Nephron (organoid): ENCODE measurements around the gene CHURC1.

Experiments used
- H3K27ac Mint-ChIP-seq, 3 experiments: 2 replicates each; pipeline ENCODE4 v1.8.0; 2020; ENCODE audit warnings: mixed read lengths in 3 of 3, mild to moderate bottlenecking in 2 of 3, moderate library complexity in 1 of 3
- H3K27me3 Mint-ChIP-seq: 2 replicates; pipeline ENCODE4 v1.8.0; 2021; ENCODE audit warnings: low read depth, mild to moderate bottlenecking, moderate library complexity, mixed read lengths
- H3K36me3 Mint-ChIP-seq: 2 replicates; pipeline ENCODE4 v1.8.0; 2020; ENCODE audit warnings: low read depth, mixed read lengths
- H3K4me1 Mint-ChIP-seq: 2 replicates; pipeline ENCODE4 v1.8.0; 2020; ENCODE audit warnings: mixed read lengths
- H3K4me3 Mint-ChIP-seq, 3 experiments: 2 replicates each; pipeline ENCODE4 v1.8.0; 2020; ENCODE audit warnings: mild to moderate bottlenecking in 3 of 3, mixed read lengths in 3 of 3, moderate library complexity in 2 of 3
- H3K9me3 Mint-ChIP-seq: 2 replicates; pipeline ENCODE4 v1.8.0; 2020; ENCODE audit warnings: mixed read lengths
- CTCF ChIP-seq, 3 experiments: fragments of 200-600 bp; sonication (generic); IDR thresholded peaks; one replicate each; pipeline ENCODE4 v1.5.0; 2021; ENCODE audit warnings: antibody characterized with exemption in 3 of 3; ENCODE audit not compliant: unreplicated experiment in 3 of 3

The CHURC1 gene

DNA sequence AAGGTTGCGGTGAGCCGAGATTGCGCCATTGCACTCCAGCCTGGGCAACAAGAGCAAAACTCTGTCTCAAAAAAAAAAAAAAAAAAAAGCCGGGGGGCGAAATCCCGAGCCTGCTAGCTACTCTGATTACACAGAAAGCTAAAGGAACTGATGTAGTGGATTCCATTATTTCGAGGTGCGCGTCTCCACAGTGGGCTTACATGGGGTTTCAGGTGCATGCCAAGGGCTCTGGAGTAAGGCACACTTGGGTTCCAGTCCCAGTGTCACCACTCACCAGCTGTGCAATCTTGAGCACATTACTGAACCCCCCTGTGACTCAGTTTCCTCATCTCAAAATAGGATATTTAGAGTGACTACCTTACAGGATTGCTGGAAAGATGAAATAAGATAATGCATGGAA is 59.6 kb downstream of the CHURC1 start:
- no peak overlapping the region for H3K27ac Mint-ChIP-seq
- no peaks in the 10 kb centered on the region for H3K36me3 Mint-ChIP-seq
- TF ChIP-seq CTCF (IDR thresholded peaks at IDR 0.05; ENCODE audit: unreplicated experiment in 3 of 3) = no peak

DNA sequence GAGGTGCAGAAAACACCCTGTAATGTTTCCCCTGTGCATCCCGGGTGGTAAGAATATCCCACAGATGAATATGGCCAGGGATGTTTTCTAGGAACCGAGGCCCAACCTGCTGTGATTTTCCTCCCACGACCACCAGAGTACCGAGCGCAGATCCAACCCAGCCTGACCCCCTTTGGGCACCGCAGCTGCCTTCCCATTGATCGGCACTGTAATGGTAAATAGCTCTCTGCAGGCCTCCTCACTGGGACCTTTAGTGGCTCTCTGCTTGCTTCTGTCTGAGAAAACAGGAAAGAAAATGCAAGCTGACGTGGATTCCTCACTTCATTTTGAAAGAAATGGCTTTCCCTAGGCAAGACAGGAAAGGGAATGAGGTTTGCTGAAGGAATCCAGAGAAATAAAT is 60.3 kb downstream of the CHURC1 start:
- Mint-ChIP-seq H3K4me1 (peaks cover 22% of the 10 kb centered on the region), H3K27ac (peak overlapping the region in 2 of 3 experiments; percentile 40 to 46), H3K9me3 (no peaks in the 10 kb centered on the region), H3K36me3 (no peaks in the 10 kb centered on the region), H3K27me3 (peaks cover 20% of the 10 kb centered on the region), H3K4me3 (peak overlapping the region; percentile 50 to 74 (median 74))
- TF ChIP-seq CTCF (IDR thresholded peaks at IDR 0.05; ENCODE audit: unreplicated experiment in 3 of 3) = no peak

More for the DNA sequence above, 59.6 kb downstream of the CHURC1 start:
- H3K4me3 Mint-ChIP-seq = peak overlapping the region in 1 of 3 experiments; percentile 24
- H3K4me1 Mint-ChIP-seq = peaks cover 23% of the 10 kb centered on the region
- H3K27me3 Mint-ChIP-seq = peaks cover 24% of the 10 kb centered on the region
- no peaks in the 10 kb centered on the region for H3K9me3 Mint-ChIP-seq

- H3K4me3 Mint-ChIP-seq = no peak overlapping the region
- H3K36me3 Mint-ChIP-seq = no peaks in the 10 kb centered on the region
- H3K27me3 Mint-ChIP-seq = peaks cover 28% of the 10 kb centered on the region
- H3K27ac Mint-ChIP-seq = peak overlapping the region; percentile 73 to 89 (median 84)
- H3K9me3 Mint-ChIP-seq = no peaks in the 10 kb centered on the region
- peaks cover 9% of the 10 kb centered on the region for H3K4me1 Mint-ChIP-seq
- no peak for TF ChIP-seq CTCF (IDR thresholded peaks at IDR 0.05; ENCODE audit: unreplicated experiment in 3 of 3)
Observed at GRCh38 chr14:64979336-64980074, 65.2 kb downstream of the CHURC1 start.

- Mint-ChIP-seq H3K27me3 (peaks cover 25% of the 10 kb centered on the region), H3K36me3 (no peaks in the 10 kb centered on the region), H3K9me3 (no peaks in the 10 kb centered on the region), H3K4me1 (peaks cover 16% of the 10 kb centered on the region), H3K27ac (peak overlapping the region in 1 of 3 experiments; percentile 38), H3K4me3 (peak overlapping the region; percentile 68 to 72 (median 69))
- peak; percentile 61 to 73 (median 67) for TF ChIP-seq CTCF (IDR thresholded peaks at IDR 0.05; ENCODE audit: unreplicated experiment in 3 of 3)
Observed at GRCh38 chr14:64983439-64984310, 69.4 kb downstream of the CHURC1 start.
